Measurements from ENCODE around the gene AGTPBP1.
A peak's percentile ranks its signal among the peaks of the same experiment; 100 is the strongest.

AGTPBP1 gene

DNA sequence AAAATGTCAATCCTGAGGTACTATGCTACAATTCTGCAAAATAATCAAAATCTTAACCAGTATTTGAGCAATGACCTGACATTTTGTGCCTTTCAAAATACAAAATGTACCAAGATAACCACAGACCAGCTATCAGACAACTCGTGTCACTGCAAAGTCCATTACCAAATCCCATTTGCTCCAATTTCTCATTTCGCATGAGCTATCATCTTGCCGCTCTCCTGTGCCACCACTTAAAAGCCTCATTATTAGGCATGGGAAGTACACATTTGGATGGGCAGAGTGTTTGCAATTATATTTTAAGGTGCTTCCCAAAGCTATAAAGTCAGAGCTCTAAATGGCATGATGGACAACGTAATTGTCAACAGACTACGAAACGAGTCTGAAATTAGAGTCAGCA, 205.2 kb downstream of the AGTPBP1 start:
- H3K4me1 ChIP-seq (ENCODE audit: control insufficient read depth in 1 of 2, insufficient read depth in 1 of 2, low read depth in 1 of 2, low read length in 1 of 2): peaks cover 81 to 84% of the 10 kb centered on the region in 2 experiments
- no peak overlapping the region for H3K4me3 ChIP-seq (ENCODE audit: low read depth in 1 of 2, low read length in 1 of 2)
- no peaks in the 10 kb centered on the region for H3K9me3 ChIP-seq
- no peaks in the 10 kb centered on the region for H3K36me3 ChIP-seq
- no peaks in the 10 kb centered on the region for H3K27me3 ChIP-seq
- TF ChIP-seq, protein P1, sequence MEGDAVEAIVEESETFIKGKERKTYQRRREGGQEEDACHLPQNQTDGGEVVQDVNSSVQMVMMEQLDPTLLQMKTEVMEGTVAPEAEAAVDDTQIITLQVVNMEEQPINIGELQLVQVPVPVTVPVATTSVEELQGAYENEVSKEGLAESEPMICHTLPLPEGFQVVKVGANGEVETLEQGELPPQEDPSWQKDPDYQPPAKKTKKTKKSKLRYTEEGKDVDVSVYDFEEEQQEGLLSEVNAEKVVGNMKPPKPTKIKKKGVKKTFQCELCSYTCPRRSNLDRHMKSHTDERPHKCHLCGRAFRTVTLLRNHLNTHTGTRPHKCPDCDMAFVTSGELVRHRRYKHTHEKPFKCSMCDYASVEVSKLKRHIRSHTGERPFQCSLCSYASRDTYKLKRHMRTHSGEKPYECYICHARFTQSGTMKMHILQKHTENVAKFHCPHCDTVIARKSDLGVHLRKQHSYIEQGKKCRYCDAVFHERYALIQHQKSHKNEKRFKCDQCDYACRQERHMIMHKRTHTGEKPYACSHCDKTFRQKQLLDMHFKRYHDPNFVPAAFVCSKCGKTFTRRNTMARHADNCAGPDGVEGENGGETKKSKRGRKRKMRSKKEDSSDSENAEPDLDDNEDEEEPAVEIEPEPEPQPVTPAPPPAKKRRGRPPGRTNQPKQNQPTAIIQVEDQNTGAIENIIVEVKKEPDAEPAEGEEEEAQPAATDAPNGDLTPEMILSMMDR (IDR thresholded peaks at IDR 0.05): no peak
- peak overlapping the region; percentile 82 for H3K27ac ChIP-seq

DNA sequence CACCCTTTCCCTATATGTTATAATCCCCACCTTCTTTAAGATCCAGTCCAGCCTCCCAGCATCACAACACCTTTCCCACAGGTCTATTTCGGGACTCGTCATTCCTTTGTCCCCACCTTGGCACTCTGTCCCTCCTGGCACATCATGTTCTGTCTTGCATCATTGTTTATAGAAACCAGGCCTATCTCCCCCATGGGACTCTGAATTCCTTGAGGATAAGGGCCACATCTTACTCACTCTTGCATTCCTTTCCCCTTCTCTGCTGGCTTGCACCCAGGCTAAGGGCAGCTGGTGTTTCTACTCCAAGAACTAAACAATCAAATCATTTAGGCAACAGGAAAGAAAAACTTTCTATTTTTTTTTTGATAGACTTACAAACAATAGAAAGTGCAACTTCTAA, 205.7 kb downstream of the AGTPBP1 start:
- Histone ChIP-seq H3K9me3 (no peaks in the 10 kb centered on the region), H3K4me3 (ENCODE audit: low read depth in 1 of 2, low read length in 1 of 2) (no peak overlapping the region), H3K27ac (peak overlapping the region; percentile 82), H3K4me1 (ENCODE audit: control insufficient read depth in 1 of 2, insufficient read depth in 1 of 2, low read depth in 1 of 2, low read length in 1 of 2) (peaks cover 84 to 86% of the 10 kb centered on the region in 2 experiments), H3K36me3 (no peaks in the 10 kb centered on the region), H3K27me3 (no peaks in the 10 kb centered on the region)
- TF ChIP-seq, protein P1 (IDR thresholded peaks at IDR 0.05): no peak

DNA sequence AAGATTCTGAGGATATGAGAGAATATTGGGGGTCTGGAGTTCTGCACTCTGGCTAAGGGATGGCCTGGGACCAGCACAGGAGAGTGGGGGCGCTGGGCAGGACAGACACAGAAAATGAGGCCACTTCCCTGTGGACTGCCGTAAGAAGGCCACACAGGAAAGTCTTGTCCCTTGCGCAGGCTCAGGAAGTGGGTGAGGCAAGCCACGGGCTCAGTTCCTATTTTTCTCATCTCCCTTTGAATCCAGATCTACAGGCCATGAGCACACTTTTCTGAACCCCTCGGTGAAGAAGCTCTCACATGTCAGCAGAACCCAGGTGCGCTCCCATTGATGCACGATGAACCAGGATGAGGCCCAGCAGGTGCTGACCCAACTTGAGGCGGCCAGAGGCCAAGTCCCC, 207.4 kb downstream of the AGTPBP1 start:
- no peaks in the 10 kb centered on the region for H3K27me3 ChIP-seq
- peaks cover 84 to 87% of the 10 kb centered on the region in 2 experiments for H3K4me1 ChIP-seq (ENCODE audit: control insufficient read depth in 1 of 2, insufficient read depth in 1 of 2, low read depth in 1 of 2, low read length in 1 of 2)
- H3K27ac ChIP-seq: peak overlapping the region; percentile 82
- TF ChIP-seq, protein P1 (IDR thresholded peaks at IDR 0.05): no peak
- no peaks in the 10 kb centered on the region for H3K36me3 ChIP-seq
- H3K9me3 ChIP-seq: no peaks in the 10 kb centered on the region
- H3K4me3 ChIP-seq (ENCODE audit: low read depth in 1 of 2, low read length in 1 of 2): peak overlapping the region; percentile 19 to 24

- Histone ChIP-seq H3K9me3 (no peaks in the 10 kb centered on the region), H3K36me3 (no peaks in the 10 kb centered on the region), H3K4me1 (ENCODE audit: control insufficient read depth in 1 of 2, insufficient read depth in 1 of 2, low read depth in 1 of 2, low read length in 1 of 2) (peaks cover 84 to 87% of the 10 kb centered on the region in 2 experiments), H3K27me3 (no peaks in the 10 kb centered on the region), H3K27ac (peak overlapping the region; percentile 82), H3K4me3 (ENCODE audit: low read depth in 1 of 2, low read length in 1 of 2) (no peak overlapping the region)
- TF ChIP-seq, protein P1 (IDR thresholded peaks at IDR 0.05): no peak
These were observed 208.2 kb downstream of the AGTPBP1 start for GRCh38 chr9:85533538-85533937.

DNA sequence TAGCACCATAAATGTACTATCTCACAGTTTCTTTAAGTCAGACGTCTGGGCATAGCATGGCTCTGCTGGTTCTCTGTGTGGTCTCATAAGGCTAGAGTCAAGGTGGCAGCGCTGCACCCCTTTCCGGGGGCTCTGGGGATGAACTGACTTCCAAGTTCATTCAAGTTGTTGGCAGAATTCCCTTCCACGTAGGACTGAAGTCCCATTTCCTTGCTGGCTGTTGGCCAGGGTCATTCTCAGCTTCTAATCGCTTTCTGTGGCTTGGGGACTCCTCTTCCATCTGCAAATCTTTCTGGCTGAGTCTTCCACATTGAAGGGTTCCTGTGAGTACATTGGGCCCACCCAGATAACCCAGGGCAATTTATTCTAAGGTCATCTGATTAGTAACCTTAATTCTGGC, 211.0 kb downstream of the AGTPBP1 start:
- H3K36me3 ChIP-seq: no peaks in the 10 kb centered on the region
- TF ChIP-seq, protein P1 (IDR thresholded peaks at IDR 0.05): no peak
- H3K4me1 ChIP-seq (ENCODE audit: control insufficient read depth in 1 of 2, insufficient read depth in 1 of 2, low read depth in 1 of 2, low read length in 1 of 2): peaks cover 84 to 85% of the 10 kb centered on the region in 2 experiments
- no peaks in the 10 kb centered on the region for H3K9me3 ChIP-seq
- no peak overlapping the region for H3K4me3 ChIP-seq (ENCODE audit: low read depth in 1 of 2, low read length in 1 of 2)
- no peak overlapping the region for H3K27ac ChIP-seq
- H3K27me3 ChIP-seq: no peaks in the 10 kb centered on the region

GRCh38 chr9:85528607-85529006, 213.1 kb downstream of the AGTPBP1 start:
- Histone ChIP-seq H3K4me1 (ENCODE audit: control insufficient read depth in 1 of 2, insufficient read depth in 1 of 2, low read depth in 1 of 2, low read length in 1 of 2) (peaks cover 77% of the 10 kb centered on the region in 2 experiments), H3K27ac (peak overlapping the region; percentile 70), H3K27me3 (no peaks in the 10 kb centered on the region), H3K9me3 (no peaks in the 10 kb centered on the region), H3K36me3 (no peaks in the 10 kb centered on the region), H3K4me3 (ENCODE audit: low read depth in 1 of 2, low read length in 1 of 2) (no peak overlapping the region)
- TF ChIP-seq, protein P1 (IDR thresholded peaks at IDR 0.05): no peak
